Measurements from ENCODE around the gene GRIK4. TPM values are rescaled to one million over a fixed set of nuclear protein-coding genes. Genes with fewer than 3 reads are reported as not detected.
A peak's percentile ranks its signal among the peaks of the same experiment; 100 is the strongest.

Gene GRIK4
- total RNA-seq, 4 donors from 2014 or later, result under 0.01 to 0.69 (median 0.25) TPM

GRCh38 chr11:120529214-120529613, 17.7 kb downstream of the GRIK4 start:
- H3K4me3 ChIP-seq, result no peak overlapping the region
- ATAC-seq, result no peak
- H3K36me3 ChIP-seq, result no peaks in the 10 kb centered on the region
- WGBS, 2 donors (ENCODE audit: low coverage in 1 of 2), result 100% methylated on average over 1 to 2 of the region's 7 CpGs
- H3K9me3 ChIP-seq, result no peaks in the 10 kb centered on the region
- no peak overlapping the region for H3K27ac ChIP-seq
- peaks cover 0 to 13% (median 0%) of the 10 kb centered on the region in 3 donors for H3K4me1 ChIP-seq
- TF ChIP-seq EP300 (IDR thresholded peaks at IDR 0.05) (no peak), POLR2A (IDR thresholded peaks at IDR 0.05) (no peak), POLR2AphosphoS5 (IDR thresholded peaks at IDR 0.05) (no peak), CTCF (IDR thresholded peaks at IDR 0.05) (no peak)
- H3K27me3 ChIP-seq, result peaks cover 74% of the 10 kb centered on the region

- Histone ChIP-seq H3K9me3 (no peaks in the 10 kb centered on the region), H3K36me3 (no peaks in the 10 kb centered on the region), H3K4me1 (peaks cover 0 to 13% (median 0%) of the 10 kb centered on the region in 3 donors), H3K27ac (no peak overlapping the region), H3K4me3 (no peak overlapping the region), H3K27me3 (peaks cover 67% of the 10 kb centered on the region)
- no peak for ATAC-seq
- TF ChIP-seq POLR2A (IDR thresholded peaks at IDR 0.05), result no peak
- no peak for TF ChIP-seq POLR2AphosphoS5 (IDR thresholded peaks at IDR 0.05)
- no peak for TF ChIP-seq CTCF (IDR thresholded peaks at IDR 0.05)
- TF ChIP-seq EP300 (IDR thresholded peaks at IDR 0.05), result no peak
- WGBS, 2 donors (ENCODE audit: low coverage in 1 of 2), result 86% methylated on average over 6 of the region's 6 CpGs; no CpG with 5 or more reads in 1 of the 2 donors
These were observed 18.4 kb downstream of the GRIK4 start for GRCh38 chr11:120529911-120530310.

- Histone ChIP-seq H3K36me3 (no peaks in the 10 kb centered on the region), H3K27me3 (peaks cover 48% of the 10 kb centered on the region), H3K4me3 (no peak overlapping the region), H3K9me3 (no peaks in the 10 kb centered on the region), H3K27ac (no peak overlapping the region), H3K4me1 (peaks cover 0 to 7% (median 0%) of the 10 kb centered on the region in 3 donors)
- 57 to 68% methylated on average over 6 to 14 of the region's 16 CpGs for WGBS, 2 donors (ENCODE audit: low coverage in 1 of 2)
- no peak for TF ChIP-seq POLR2A (IDR thresholded peaks at IDR 0.05)
- no peak for TF ChIP-seq POLR2AphosphoS5 (IDR thresholded peaks at IDR 0.05)
- no peak for TF ChIP-seq CTCF (IDR thresholded peaks at IDR 0.05)
- no peak for TF ChIP-seq EP300 (IDR thresholded peaks at IDR 0.05)
- peak; percentile 39 for ATAC-seq
These were observed 20.7 kb downstream of the GRIK4 start for GRCh38 chr11:120532082-120532831.

- Histone ChIP-seq H3K27ac (no peak overlapping the region), H3K4me1 (peaks cover 0 to 4% (median 0%) of the 10 kb centered on the region in 3 donors), H3K27me3 (peaks cover 43% of the 10 kb centered on the region), H3K4me3 (no peak overlapping the region), H3K9me3 (no peaks in the 10 kb centered on the region), H3K36me3 (no peaks in the 10 kb centered on the region)
- no peak for ATAC-seq
- TF ChIP-seq CTCF (IDR thresholded peaks at IDR 0.05), result no peak
- TF ChIP-seq POLR2A (IDR thresholded peaks at IDR 0.05), result no peak
- no peak for TF ChIP-seq POLR2AphosphoS5 (IDR thresholded peaks at IDR 0.05)
- no peak for TF ChIP-seq EP300 (IDR thresholded peaks at IDR 0.05)
- WGBS, 2 donors (ENCODE audit: low coverage in 1 of 2), result 14 to 56% methylated on average over 1 to 4 of the region's 5 CpGs
These were observed 21.3 kb downstream of the GRIK4 start for GRCh38 chr11:120532832-120533196.
